Superior temporal gyrus (tissue), 1 donor: ENCODE measurements around the gene PRXL2A.
A peak's percentile ranks its signal among the peaks of the same experiment; 100 is the strongest.
"Not testable (repeated sequence)": the region's sequence is repeated elsewhere in the genome, so short reads cannot be mapped to it uniquely, and the experiment has no call there.

Experiments
- DNase-seq: peaks from one replicate; pipeline ENCODE4 v3.0.0-alpha.2; 2016; ENCODE audit errors: extremely low spot score

Gene PRXL2A

GRCh38 chr10:80411267-80411668, 2.9 kb downstream of the PRXL2A start:
- no peak for DNase-seq

- DNase-seq, result no peak
Observed at GRCh38 chr10:80411681-80412220, 3.4 kb downstream of the PRXL2A start.

- no peak for DNase-seq
Observed at GRCh38 chr10:80412486-80412885, 4.1 kb downstream of the PRXL2A start.

GRCh38 chr10:80413271-80413996, 5.1 kb downstream of the PRXL2A start:
- no peak for DNase-seq

- peak; percentile 21 for DNase-seq
Observed at GRCh38 chr10:80414142-80414895, 6.0 kb downstream of the PRXL2A start.

GRCh38 chr10:80415734-80416478, 7.6 kb downstream of the PRXL2A start:
- DNase-seq, result peak; percentile 44

- DNase-seq, result peak; percentile 51
Observed at GRCh38 chr10:80416479-80417098, 8.2 kb downstream of the PRXL2A start.

- not testable (repeated sequence) for DNase-seq
Observed at GRCh38 chr10:80417256-80417655, 8.9 kb downstream of the PRXL2A start.

- no peak for DNase-seq
Observed at GRCh38 chr10:80421050-80421706, 12.8 kb downstream of the PRXL2A start.

- no peak for DNase-seq
Observed at GRCh38 chr10:80421707-80422536, 13.6 kb downstream of the PRXL2A start.

- DNase-seq, result no peak
Observed at GRCh38 chr10:80425901-80426300, 17.6 kb downstream of the PRXL2A start.

GRCh38 chr10:80427541-80427940, 19.2 kb downstream of the PRXL2A start:
- no peak for DNase-seq

GRCh38 chr10:80429521-80429973, 21.2 kb downstream of the PRXL2A start:
- DNase-seq, result no peak

GRCh38 chr10:80433134-80433533, 24.8 kb downstream of the PRXL2A start:
- DNase-seq, result no peak

- DNase-seq, result no peak
Observed at GRCh38 chr10:80436446-80437098, 28.2 kb downstream of the PRXL2A start.

- DNase-seq, result no peak
Observed at GRCh38 chr10:80437227-80437626, 28.9 kb downstream of the PRXL2A start.

GRCh38 chr10:80441831-80442230, 33.5 kb downstream of the PRXL2A start:
- DNase-seq, result no peak

- DNase-seq, result no peak
Observed at GRCh38 chr10:80442879-80443278, 34.5 kb downstream of the PRXL2A start.

GRCh38 chr10:80443531-80443974, 35.2 kb downstream of the PRXL2A start:
- DNase-seq, result no peak

GRCh38 chr10:80444124-80444523, 35.8 kb downstream of the PRXL2A start:
- DNase-seq, result no peak
